Caco-2 (cell line): ENCODE measurements around the gene GLB1L. TPM values are rescaled to one million over a fixed set of nuclear protein-coding genes. Genes with fewer than 3 reads are reported as not detected.
A peak's percentile ranks its signal among the peaks of the same experiment; 100 is the strongest.

Experiments used
- BruUV-seq: library from RNA; stranded (reverse); fragments of 400-500 nt; replicated peaks from 2 replicates; lab custom pipeline; 2021; lab: Mats Ljungman, UMichigan
- CTCF ChIA-PET: fragments of 300-600 bp; sonication (Branson Sonifier 250); formaldehyde crosslinking; loops from one replicate; lab custom pipeline; 2022; ENCODE audit warnings: antibody characterized with exemption; lab: Charles Lee
- POLR2A ChIA-PET: fragments of 300-600 bp; sonication (Branson Sonifier 250); formaldehyde crosslinking; loops from one replicate; lab custom pipeline; 2022; ENCODE audit warnings: antibody characterized with exemption; lab: Charles Lee
- DNase-seq, 2 experiments: peaks; one replicate each; pipeline versions ENCODE4 v3.0.0 to v3.0.0-alpha.2; 2020 to 2022
- H3K27me3 ChIP-seq: replicated peaks from 2 replicates; pipeline ENCODE4 v1.6.0; 2011; ENCODE audit warnings: low read length; ENCODE audit not compliant: control insufficient read depth, insufficient read depth
- H3K36me3 ChIP-seq: 2 replicates; pipeline ENCODE4 v1.5.1; 2011; ENCODE audit warnings: low read length; ENCODE audit not compliant: control insufficient read depth, insufficient read depth
- H3K4me1 ChIP-seq: fragments of 250-450 bp; sonication (Bioruptor Pico); 2 replicates; pipeline ENCODE4 v1.5.1; 2020; ENCODE audit warnings: mild to moderate bottlenecking
- H3K4me3 ChIP-seq: 2 replicates; pipeline ENCODE4 v1.5.1; 2011; ENCODE audit warnings: low read depth, mild to moderate bottlenecking, control low read depth, low read length
- H3K9me3 ChIP-seq: fragments of 250-450 bp; sonication (Bioruptor Pico); 2 replicates; pipeline ENCODE4 v1.5.1; 2020; ENCODE audit warnings: mild to moderate bottlenecking, moderate library complexity
- H3K27ac Mint-ChIP-seq: one replicate; pipeline ENCODE4 v1.8.0; 2022; ENCODE audit warnings: mixed read lengths; ENCODE audit not compliant: unreplicated experiment
- H3K27me3 Mint-ChIP-seq: one replicate; pipeline ENCODE4 v1.8.0; 2022; ENCODE audit warnings: mixed read lengths; ENCODE audit not compliant: insufficient read depth, unreplicated experiment
- H3K36me3 Mint-ChIP-seq: one replicate; pipeline ENCODE4 v1.8.0; 2022; ENCODE audit warnings: mild to moderate bottlenecking, mixed read lengths; ENCODE audit not compliant: insufficient read depth, unreplicated experiment
- H3K4me1 Mint-ChIP-seq: one replicate; pipeline ENCODE4 v1.8.0; 2022; ENCODE audit warnings: low read depth, mixed read lengths; ENCODE audit not compliant: unreplicated experiment
- H3K4me3 Mint-ChIP-seq: one replicate; pipeline ENCODE4 v1.8.0; 2022; ENCODE audit warnings: mild to moderate bottlenecking, moderate library complexity, mixed read lengths; ENCODE audit not compliant: unreplicated experiment
- H3K9me3 Mint-ChIP-seq: one replicate; pipeline ENCODE4 v1.8.0; 2022; ENCODE audit warnings: mixed read lengths; ENCODE audit not compliant: unreplicated experiment
- intact Hi-C: fragments of 100-400 bp; cut with micrococcal nuclease; formaldehyde crosslinking; loops from one replicate; pipeline ENCODE4 v1.10.0; 2022; ENCODE audit not compliant: unreplicated experiment
- total RNA-seq: library from RNA; stranded (reverse); gene quantifications from 2 replicates; pipeline ENCODE4 v1.2.3, GENCODE V29; 2022
- TF ChIP-seq, protein P1 (sequence below), 2 experiments: fragments of 200-600 bp in 1 of 2; IDR thresholded peaks; 1 replicate in 1 of 2; 2 replicates in 1 of 2; pipeline versions ENCODE4 v1.5.1 to v1.8.0; 2011 to 2022; ENCODE audit warnings: antibody characterized with exemption in 1 of 2, control low read depth in 1 of 2, inconsistent platforms in 1 of 2, low read depth in 1 of 2, low read length in 1 of 2, mild to moderate bottlenecking in 1 of 2, moderate library complexity in 1 of 2; ENCODE audit not compliant: insufficient read depth in 1 of 2, severe bottlenecking in 1 of 2, unreplicated experiment in 1 of 2

The GLB1L gene
- total RNA-seq, 1 experiment from 2014 or later: 3.3 TPM

DNA sequence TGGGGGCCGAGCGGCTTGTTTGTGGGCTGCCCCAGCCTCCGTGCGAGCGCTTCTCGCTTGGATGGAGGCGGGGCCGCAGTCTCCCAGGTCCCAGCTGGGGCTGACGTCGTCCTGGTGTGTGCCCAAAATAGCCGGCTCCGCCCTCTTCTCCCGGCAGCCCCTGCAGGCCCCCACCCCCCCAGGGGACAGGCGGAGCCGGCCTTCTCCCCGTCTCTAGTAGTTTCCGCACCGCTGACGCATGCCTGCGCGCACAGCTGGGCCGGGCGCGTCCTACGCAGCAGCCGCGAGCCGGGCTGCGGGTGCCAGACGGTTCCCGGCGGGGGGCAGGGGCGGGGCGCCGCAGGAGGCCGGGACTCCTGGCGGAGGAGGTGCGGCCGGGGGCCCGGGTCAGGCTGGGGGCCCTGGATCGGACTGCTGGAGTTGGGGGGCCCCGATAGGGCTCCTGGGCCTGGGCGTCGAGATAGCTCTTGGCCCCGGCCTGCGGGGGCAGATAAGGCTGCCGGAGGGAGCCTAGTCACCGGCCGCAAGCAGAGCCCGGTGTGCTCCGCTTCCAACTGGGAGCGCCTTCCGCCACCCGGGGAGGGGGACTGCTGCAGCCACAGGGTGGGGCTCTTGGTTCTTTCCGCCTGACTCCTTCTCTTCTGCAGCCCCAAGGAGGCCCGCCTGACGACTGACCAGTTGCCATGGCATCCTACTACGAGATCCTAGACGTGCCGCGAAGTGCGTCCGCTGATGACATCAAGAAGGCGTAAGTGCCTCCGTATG is 34.1 kb upstream of the GLB1L start, which contains the start of gene DNAJB2:
Gene DNAJB2 (plus strand): TSS at position 216 of the 765 bp plus-strand sequence. CDS start 468 bp downstream, at position 684.
- CTCF ChIA-PET: interaction anchor here (0.6 to 5.8 kb wide), 11 partner anchors 16 to 299 kb away, joined by 3 to 92 read pairs (median 6); partner anchors contain the start of genes GLB1L and STK16
- TF ChIP-seq, protein P1, sequence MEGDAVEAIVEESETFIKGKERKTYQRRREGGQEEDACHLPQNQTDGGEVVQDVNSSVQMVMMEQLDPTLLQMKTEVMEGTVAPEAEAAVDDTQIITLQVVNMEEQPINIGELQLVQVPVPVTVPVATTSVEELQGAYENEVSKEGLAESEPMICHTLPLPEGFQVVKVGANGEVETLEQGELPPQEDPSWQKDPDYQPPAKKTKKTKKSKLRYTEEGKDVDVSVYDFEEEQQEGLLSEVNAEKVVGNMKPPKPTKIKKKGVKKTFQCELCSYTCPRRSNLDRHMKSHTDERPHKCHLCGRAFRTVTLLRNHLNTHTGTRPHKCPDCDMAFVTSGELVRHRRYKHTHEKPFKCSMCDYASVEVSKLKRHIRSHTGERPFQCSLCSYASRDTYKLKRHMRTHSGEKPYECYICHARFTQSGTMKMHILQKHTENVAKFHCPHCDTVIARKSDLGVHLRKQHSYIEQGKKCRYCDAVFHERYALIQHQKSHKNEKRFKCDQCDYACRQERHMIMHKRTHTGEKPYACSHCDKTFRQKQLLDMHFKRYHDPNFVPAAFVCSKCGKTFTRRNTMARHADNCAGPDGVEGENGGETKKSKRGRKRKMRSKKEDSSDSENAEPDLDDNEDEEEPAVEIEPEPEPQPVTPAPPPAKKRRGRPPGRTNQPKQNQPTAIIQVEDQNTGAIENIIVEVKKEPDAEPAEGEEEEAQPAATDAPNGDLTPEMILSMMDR (IDR thresholded peaks at IDR 0.05; ENCODE audit: insufficient read depth in 1 of 2, low read depth in 1 of 2, low read length in 1 of 2, severe bottlenecking in 1 of 2, unreplicated experiment in 1 of 2): no peak
- H3K9me3 Mint-ChIP-seq: no peaks in the 10 kb centered on the region
- H3K27me3 Mint-ChIP-seq: no peaks in the 10 kb centered on the region
- H3K4me1 ChIP-seq: peaks cover 31% of the 10 kb centered on the region
- peaks cover 16% of the 10 kb centered on the region for H3K36me3 Mint-ChIP-seq
- peak; percentile 98 for DNase-seq
- peak within 1 kb of the TSS; percentile 98 for H3K27ac Mint-ChIP-seq
- H3K4me3 ChIP-seq: peak within 1 kb of the TSS; percentile 85
- intact Hi-C loops: loop anchor here (1.0 to 5.0 kb wide), 5 partner anchors 25 to 102 kb away; partner anchors contain the start of genes ABCB6, ANKZF1, ATG9A and CNPPD1
- no TSS peak for BruUV-seq
- H3K4me1 Mint-ChIP-seq: peaks cover 13% of the 10 kb centered on the region
- H3K27me3 ChIP-seq: no peaks in the 10 kb centered on the region
- POLR2A ChIA-PET: interaction anchor here (0.6 to 1.9 kb wide), 10 partner anchors 13 to 219 kb away, joined by 3 to 12 read pairs (median 6); partner anchors contain the start of genes ANKZF1, ATG9A, CNPPD1 and GLB1L
- H3K4me3 Mint-ChIP-seq: peak within 1 kb of the TSS; percentile 98
- H3K36me3 ChIP-seq: peaks cover 3% of the 10 kb centered on the region
- H3K9me3 ChIP-seq: no peaks in the 10 kb centered on the region

DNA sequence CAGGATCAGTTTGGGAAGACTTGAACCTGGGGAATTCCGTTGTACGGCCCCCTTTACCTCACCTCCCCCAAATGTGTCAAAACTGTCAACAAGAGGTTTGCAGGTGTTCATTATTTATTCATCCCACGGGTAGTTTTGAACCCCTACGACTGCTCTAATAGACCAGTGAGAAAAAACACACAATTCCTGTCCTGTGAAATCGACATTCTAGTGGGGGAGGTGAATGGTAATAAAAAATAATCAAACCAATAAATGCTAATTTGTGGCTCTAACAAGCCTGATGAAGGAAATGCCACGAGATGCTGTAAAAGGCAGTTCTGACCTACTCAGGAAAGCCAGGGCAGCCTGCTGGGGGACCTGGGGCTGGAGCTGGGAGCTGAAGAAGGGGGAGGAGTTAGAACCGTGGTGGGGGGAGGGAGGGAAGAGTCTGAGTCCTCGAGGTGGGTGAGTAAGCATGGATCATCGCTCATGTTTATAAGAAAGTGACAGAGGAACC is 33.5 kb upstream of the GLB1L start:
- Histone ChIP-seq H3K4me3 (peak overlapping the region; percentile 85), H3K9me3 (no peaks in the 10 kb centered on the region), H3K4me1 (peaks cover 37% of the 10 kb centered on the region), H3K27me3 (no peaks in the 10 kb centered on the region), H3K36me3 (peaks cover 3% of the 10 kb centered on the region)
- Mint-ChIP-seq H3K27ac (peak overlapping the region; percentile 98), H3K36me3 (peaks cover 16% of the 10 kb centered on the region), H3K4me1 (peaks cover 13% of the 10 kb centered on the region), H3K4me3 (peak overlapping the region; percentile 98), H3K9me3 (no peaks in the 10 kb centered on the region), H3K27me3 (no peaks in the 10 kb centered on the region)
- ChIA-PET POLR2A (interaction anchor here (0.6 to 1.9 kb wide), 13 partner anchors 13 to 708 kb away, joined by 3 to 18 read pairs (median 5); partner anchors contain the start of genes ANKZF1, ATG9A, CNPPD1 and GLB1L), CTCF (interaction anchor here (0.5 to 5.8 kb wide), 14 partner anchors 16 to 381 kb away, joined by 3 to 92 read pairs (median 6); partner anchors contain the start of genes GLB1L and STK16)
- BruUV-seq: TSS peak; percentile 95
- TF ChIP-seq, protein P1 (IDR thresholded peaks at IDR 0.05; ENCODE audit: insufficient read depth in 1 of 2, low read depth in 1 of 2, low read length in 1 of 2, severe bottlenecking in 1 of 2, unreplicated experiment in 1 of 2): no peak
- intact Hi-C loops: loop anchor here (1.0 to 5.0 kb wide), 5 partner anchors 24 to 101 kb away; partner anchors contain the start of genes ABCB6, ANKZF1, ATG9A and CNPPD1
- no peak for DNase-seq
